ENCODE data around the gene PAQR7. TPM values are rescaled to one million over a fixed set of nuclear protein-coding genes. Genes with fewer than 3 reads are reported as not detected.
A peak's percentile ranks its signal among the peaks of the same experiment; 100 is the strongest.

The PAQR7 gene
- total and polyA plus RNA-seq, 2 experiments from 2014 or later = 4.0 to 5.2 TPM

GRCh38 chr1:25907601-25908000 is 32.1 kb upstream of the PAQR7 start:
- Histone ChIP-seq H2AFZ (peak overlapping the region; percentile 91), H3K27ac (ENCODE audit: low read depth) (no peak overlapping the region), H3K4me3 (no peak overlapping the region), H3K4me2 (peak overlapping the region; percentile 99; the same call in 1 of the 2 replicates), H3K36me3 (ENCODE audit: insufficient read depth) (peaks cover 14% of the 10 kb centered on the region), H3K9me2 (ENCODE audit: insufficient read depth) (no peaks in the 10 kb centered on the region), H3K27me3 (ENCODE audit: insufficient read depth) (no peaks in the 10 kb centered on the region), H3F3A (replicated peaks; ENCODE audit: low read depth) (peaks cover 5% of the 10 kb centered on the region), H3K79me2 (replicated peaks; ENCODE audit: insufficient read depth) (peaks cover 27% of the 10 kb centered on the region), H4K20me1 (replicated peaks; ENCODE audit: insufficient read depth) (peaks cover 19% of the 10 kb centered on the region), H3K4me1 (ENCODE audit: insufficient read depth) (peaks cover 22% of the 10 kb centered on the region)
- ATAC-seq (no peak), DNase-seq (ENCODE audit: low spot score) (no peak)
- Mint-ChIP-seq H3K9me3 (no peaks in the 10 kb centered on the region), H3K27ac (no peak overlapping the region; the same call in 1 of the 2 replicates), H3K4me3 (peak overlapping the region; percentile 95), H3K36me3 (ENCODE audit: low read depth) (peaks cover 26% of the 10 kb centered on the region), H3K27me3 (ENCODE audit: insufficient read depth, low read depth, poor library complexity) (peaks cover 9% of the 10 kb centered on the region), H3K4me1 (peaks cover 24% of the 10 kb centered on the region)
- no peak for TF ChIP-seq CREB1 (CRISPR knock-in tag; IDR thresholded peaks at IDR 0.05; ENCODE audit: low read depth)
- TF ChIP-seq ZNF331 (CRISPR knock-in tag; IDR thresholded peaks at IDR 0.05; ENCODE audit: low read depth) = no peak
- TF ChIP-seq ETS1 (IDR thresholded peaks at IDR 0.05) = no peak

GRCh38 chr1:25906644-25907300 is 31.3 kb upstream of the PAQR7 start:
- peaks cover 21% of the 10 kb centered on the region for H4K20me1 ChIP-seq (replicated peaks; ENCODE audit: insufficient read depth)
- peaks cover 21% of the 10 kb centered on the region for H3K36me3 ChIP-seq (ENCODE audit: insufficient read depth)
- ATAC-seq (peak; percentile 22), DNase-seq (ENCODE audit: low spot score) (peak; percentile 64)
- peaks cover 9% of the 10 kb centered on the region for H3K27me3 Mint-ChIP-seq (ENCODE audit: insufficient read depth, low read depth, poor library complexity)
- peak overlapping the region; percentile 94 for H3K27ac Mint-ChIP-seq
- peak overlapping the region; percentile 99 for H3K4me2 ChIP-seq
- no peaks in the 10 kb centered on the region for H3K9me2 ChIP-seq (ENCODE audit: insufficient read depth)
- H3K4me3 Mint-ChIP-seq = peak overlapping the region; percentile 95
- peaks cover 22% of the 10 kb centered on the region for H3K4me1 ChIP-seq (ENCODE audit: insufficient read depth)
- H3F3A ChIP-seq (replicated peaks; ENCODE audit: low read depth) = peaks cover 5% of the 10 kb centered on the region
- H3K4me1 Mint-ChIP-seq = peaks cover 24% of the 10 kb centered on the region
- no peaks in the 10 kb centered on the region for H3K9me3 Mint-ChIP-seq
- H3K27me3 ChIP-seq (ENCODE audit: insufficient read depth) = no peaks in the 10 kb centered on the region
- H3K27ac ChIP-seq (ENCODE audit: low read depth) = peak overlapping the region; percentile 73; the same call in 1 of the 2 replicates
- peaks cover 36% of the 10 kb centered on the region for H3K79me2 ChIP-seq (replicated peaks; ENCODE audit: insufficient read depth)
- H3K36me3 Mint-ChIP-seq (ENCODE audit: low read depth) = peaks cover 33% of the 10 kb centered on the region
- H3K4me3 ChIP-seq = peak overlapping the region; percentile 96
- peak overlapping the region; percentile 91 for H2AFZ ChIP-seq
- no peak for TF ChIP-seq ZNF114 (CRISPR knock-in tag; IDR thresholded peaks at IDR 0.05)
- TF ChIP-seq ZNF462 (CRISPR knock-in tag; IDR thresholded peaks at IDR 0.05) = no peak
- no peak for TF ChIP-seq EZH2 (IDR thresholded peaks at IDR 0.05; ENCODE audit: low read depth, unreplicated experiment)
- TF ChIP-seq ZNF331 (CRISPR knock-in tag; IDR thresholded peaks at IDR 0.05; ENCODE audit: low read depth) = no peak
- TF ChIP-seq REST (IDR thresholded peaks at IDR 0.05; ENCODE audit: unreplicated experiment) = no peak
- no peak for TF ChIP-seq POLR2AphosphoS5 (IDR thresholded peaks at IDR 0.05; ENCODE audit: low read depth)

Measured in GM23338 (cell line).